ENCODE results near the gene PAK3.

DNA sequence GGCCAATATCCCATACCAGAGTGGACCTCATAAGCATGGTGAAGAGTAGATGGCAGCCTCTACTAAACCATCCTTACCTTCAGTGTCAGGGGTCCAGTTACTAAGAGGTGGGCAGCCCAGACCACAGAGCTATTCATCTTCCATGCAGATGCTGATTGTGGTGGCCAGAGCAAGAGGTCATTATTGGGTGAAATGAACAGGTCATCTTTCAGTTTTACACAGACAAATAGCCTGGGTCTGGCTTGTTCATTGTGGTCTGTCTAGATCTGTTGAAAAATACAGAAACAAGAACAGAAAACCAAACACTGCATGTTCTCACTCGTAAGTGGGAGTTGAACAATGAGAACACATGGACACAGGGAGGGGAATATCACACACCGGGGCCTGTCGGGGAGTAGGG lies 71.3 kb downstream of the PAK3 start:
- no peak for TF ChIP-seq POLR2AphosphoS5 (IDR thresholded peaks at IDR 0.05; ENCODE audit: low read depth, low read length)
- TF ChIP-seq TAF1 (IDR thresholded peaks at IDR 0.05; ENCODE audit: borderline replicate concordance, insufficient read depth, low read length) = no peak
- TF ChIP-seq, protein P1, sequence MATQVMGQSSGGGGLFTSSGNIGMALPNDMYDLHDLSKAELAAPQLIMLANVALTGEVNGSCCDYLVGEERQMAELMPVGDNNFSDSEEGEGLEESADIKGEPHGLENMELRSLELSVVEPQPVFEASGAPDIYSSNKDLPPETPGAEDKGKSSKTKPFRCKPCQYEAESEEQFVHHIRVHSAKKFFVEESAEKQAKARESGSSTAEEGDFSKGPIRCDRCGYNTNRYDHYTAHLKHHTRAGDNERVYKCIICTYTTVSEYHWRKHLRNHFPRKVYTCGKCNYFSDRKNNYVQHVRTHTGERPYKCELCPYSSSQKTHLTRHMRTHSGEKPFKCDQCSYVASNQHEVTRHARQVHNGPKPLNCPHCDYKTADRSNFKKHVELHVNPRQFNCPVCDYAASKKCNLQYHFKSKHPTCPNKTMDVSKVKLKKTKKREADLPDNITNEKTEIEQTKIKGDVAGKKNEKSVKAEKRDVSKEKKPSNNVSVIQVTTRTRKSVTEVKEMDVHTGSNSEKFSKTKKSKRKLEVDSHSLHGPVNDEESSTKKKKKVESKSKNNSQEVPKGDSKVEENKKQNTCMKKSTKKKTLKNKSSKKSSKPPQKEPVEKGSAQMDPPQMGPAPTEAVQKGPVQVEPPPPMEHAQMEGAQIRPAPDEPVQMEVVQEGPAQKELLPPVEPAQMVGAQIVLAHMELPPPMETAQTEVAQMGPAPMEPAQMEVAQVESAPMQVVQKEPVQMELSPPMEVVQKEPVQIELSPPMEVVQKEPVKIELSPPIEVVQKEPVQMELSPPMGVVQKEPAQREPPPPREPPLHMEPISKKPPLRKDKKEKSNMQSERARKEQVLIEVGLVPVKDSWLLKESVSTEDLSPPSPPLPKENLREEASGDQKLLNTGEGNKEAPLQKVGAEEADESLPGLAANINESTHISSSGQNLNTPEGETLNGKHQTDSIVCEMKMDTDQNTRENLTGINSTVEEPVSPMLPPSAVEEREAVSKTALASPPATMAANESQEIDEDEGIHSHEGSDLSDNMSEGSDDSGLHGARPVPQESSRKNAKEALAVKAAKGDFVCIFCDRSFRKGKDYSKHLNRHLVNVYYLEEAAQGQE (IDR thresholded peaks at IDR 0.05; ENCODE audit: insufficient read depth in 1 of 2, low read depth in 2 of 2, low read length in 2 of 2) = no peak
